Forelimb muscle (tissue), 1 donor: ENCODE data around the gene CXorf51A. TPM values are rescaled to one million over a fixed set of nuclear protein-coding genes. Genes with fewer than 3 reads are reported as not detected.
"Not testable (repeated sequence)": the region's sequence is repeated elsewhere in the genome, so short reads cannot be mapped to it uniquely, and the experiment has no call there.

Source experiments
- DNase-seq: peaks from one replicate; pipeline ENCODE4 v3.0.0-alpha.2; 2013; ENCODE audit warnings: low read depth
- polyA plus RNA-seq: library from polyadenylated mRNA; unstranded; fragments of 120-200 nt; gene quantifications from one replicate; pipeline ENCODE4 v1.2.1, GENCODE V29; 2013; ENCODE audit not compliant: insufficient read length

CXorf51A gene
- not detected for polyA plus RNA-seq

- not testable (repeated sequence) for DNase-seq
Measured at GRCh38 chrX:146814644-146815043, at the start of gene CXorf51A. CXorf51A (minus strand) TSS chrX:146814744; CDS start chrX:146814723, 21 bp downstream.

- DNase-seq = no peak
Measured at GRCh38 chrX:146863566-146863965, 49.0 kb upstream of the CXorf51A start.

GRCh38 chrX:146854281-146854680 is 39.7 kb upstream of the CXorf51A start:
- no peak for DNase-seq

GRCh38 chrX:146831994-146832393 is 17.4 kb upstream of the CXorf51A start:
- DNase-seq = no peak

- DNase-seq = not testable (repeated sequence)
Measured at GRCh38 chrX:146809471-146809870, 5.1 kb downstream of the CXorf51A start, which contains the start of gene CXorf51B. CXorf51B (plus strand) TSS chrX:146809771; CDS start chrX:146809792, 21 bp downstream.

Other genes with a start within 250 kb of the CXorf51A start
- not detected for gene CXorf51B, start 5.0 kb downstream of the CXorf51A start, polyA plus RNA-seq